HG02981 (cell line): ENCODE measurements around the gene KCNK4.

Source experiments
- ATAC-seq: cut with Tn5 transposase; IDR thresholded peaks from one replicate; pipeline ENCODE4 v1.9.1; 2021; ENCODE audit warnings: mild to moderate bottlenecking, moderate library complexity; ENCODE audit not compliant: unreplicated experiment

KCNK4 gene

GRCh38 chr11:64253043-64253442 lies 38.1 kb upstream of the KCNK4 start:
- ATAC-seq, result no peak

DNA sequence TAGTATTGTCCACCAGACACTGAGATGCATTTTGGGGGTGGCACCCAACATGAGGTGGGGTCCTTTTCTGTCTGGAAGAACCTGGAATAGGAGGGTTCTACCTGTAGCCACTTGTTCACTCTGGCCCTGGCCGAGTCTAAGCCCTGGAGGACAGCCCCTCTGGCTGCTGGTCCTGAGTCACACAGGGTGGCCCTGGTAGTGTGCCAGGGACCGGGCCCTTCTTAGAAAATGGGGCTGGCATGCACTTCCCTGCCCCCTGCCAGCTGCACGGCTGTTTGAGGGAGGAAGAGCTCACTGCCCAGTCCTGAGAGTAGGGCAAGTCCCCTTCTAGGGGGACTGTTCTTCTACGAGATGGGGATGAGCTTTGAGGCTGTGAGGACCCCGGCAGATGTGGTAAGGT lies 37.6 kb upstream of the KCNK4 start:
- no peak for ATAC-seq

DNA sequence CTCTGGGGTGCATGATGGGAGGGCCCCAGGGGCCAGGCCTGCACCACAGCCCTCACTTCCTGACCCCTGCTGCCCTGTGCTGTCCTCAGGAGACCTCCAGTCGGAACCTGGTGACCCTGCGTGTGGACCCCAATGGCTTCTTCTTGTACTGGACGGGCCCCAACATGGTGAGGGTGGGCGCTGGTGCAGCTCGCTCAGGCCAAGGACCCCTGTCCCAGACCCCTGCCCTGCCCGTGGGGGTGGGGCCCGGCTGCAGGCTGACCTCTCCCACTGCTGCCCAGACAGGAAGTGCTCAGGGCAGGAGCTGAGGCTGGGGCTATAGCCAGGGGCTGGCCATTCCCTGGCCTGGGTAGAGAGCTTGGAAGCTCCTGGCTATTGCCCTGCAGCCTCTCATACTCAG lies 36.8 kb upstream of the KCNK4 start:
- no peak for ATAC-seq

GRCh38 chr11:64255135-64256128 lies 35.7 kb upstream of the KCNK4 start:
- ATAC-seq, result no peak

DNA sequence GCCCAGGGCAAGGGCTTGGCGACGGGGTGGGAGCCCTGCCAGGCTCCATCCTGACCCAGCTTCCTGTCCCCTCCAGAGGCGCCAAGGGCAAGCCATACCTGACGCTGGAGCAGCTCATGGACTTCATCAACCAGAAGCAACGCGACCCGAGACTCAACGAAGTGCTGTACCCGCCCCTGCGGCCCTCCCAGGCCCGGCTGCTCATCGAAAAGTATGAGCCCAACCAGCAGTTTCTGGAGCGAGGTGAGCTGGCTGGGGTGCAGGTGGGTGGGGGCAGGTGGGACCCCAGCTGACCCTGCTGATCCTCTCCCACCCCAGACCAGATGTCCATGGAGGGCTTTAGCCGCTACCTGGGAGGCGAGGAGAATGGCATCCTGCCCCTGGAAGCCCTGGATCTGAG lies 34.8 kb upstream of the KCNK4 start:
- no peak for ATAC-seq

DNA sequence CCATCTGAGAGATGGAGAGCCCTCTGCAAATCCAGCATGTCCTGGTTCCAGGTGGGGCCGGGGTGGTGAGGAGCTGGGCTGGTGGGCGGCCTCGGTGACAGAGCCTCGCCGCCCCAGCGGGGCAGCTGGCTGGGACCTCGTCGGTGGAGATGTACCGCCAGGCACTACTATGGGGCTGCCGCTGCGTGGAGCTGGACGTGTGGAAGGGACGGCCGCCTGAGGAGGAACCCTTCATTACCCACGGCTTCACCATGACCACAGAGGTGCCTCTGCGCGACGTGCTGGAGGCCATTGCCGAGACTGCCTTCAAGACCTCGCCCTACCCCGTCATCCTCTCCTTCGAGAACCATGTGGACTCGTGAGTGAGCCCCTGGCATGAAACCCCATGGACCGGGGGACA lies 32.7 kb upstream of the KCNK4 start:
- no peak for ATAC-seq

GRCh38 chr11:64258946-64259532 lies 32.1 kb upstream of the KCNK4 start:
- no peak for ATAC-seq

GRCh38 chr11:64259533-64260067 lies 31.5 kb upstream of the KCNK4 start:
- ATAC-seq, result no peak

- no peak for ATAC-seq
Measured at GRCh38 chr11:64260147-64260708, 30.9 kb upstream of the KCNK4 start.

DNA sequence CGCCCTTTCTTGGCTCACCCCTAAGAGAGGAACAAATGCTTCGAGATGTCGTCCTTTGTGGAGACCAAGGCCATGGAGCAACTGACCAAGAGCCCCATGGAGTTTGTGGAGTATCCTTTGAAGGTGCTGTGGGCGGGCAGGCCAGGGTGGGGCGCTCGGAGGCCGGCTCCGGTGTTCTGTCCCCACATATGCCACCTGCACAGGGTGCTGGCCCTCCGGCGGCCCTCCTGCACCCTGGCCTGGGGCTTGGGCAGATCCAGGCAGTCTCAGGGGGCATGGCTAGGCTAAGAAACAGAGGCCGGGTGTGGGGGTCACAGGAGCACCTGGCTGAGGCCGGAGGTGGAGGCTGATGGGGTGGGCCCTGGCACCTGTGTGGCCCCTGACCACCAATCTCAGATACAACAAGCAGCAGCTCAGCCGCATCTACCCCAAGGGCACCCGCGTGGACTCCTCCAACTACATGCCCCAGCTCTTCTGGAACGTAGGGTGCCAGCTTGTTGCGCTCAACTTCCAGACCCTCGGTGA lies 29.5 kb upstream of the KCNK4 start:
- no peak for ATAC-seq

- ATAC-seq, result no peak
Measured at GRCh38 chr11:64262271-64263002, 28.7 kb upstream of the KCNK4 start.

GRCh38 chr11:64263021-64263946 lies 27.8 kb upstream of the KCNK4 start:
- no peak for ATAC-seq

- ATAC-seq, result no peak
Measured at GRCh38 chr11:64263947-64264317, 27.2 kb upstream of the KCNK4 start.

GRCh38 chr11:64264371-64264852 lies 26.7 kb upstream of the KCNK4 start:
- ATAC-seq, result no peak

GRCh38 chr11:64265176-64266160 lies 25.6 kb upstream of the KCNK4 start:
- ATAC-seq, result no peak

DNA sequence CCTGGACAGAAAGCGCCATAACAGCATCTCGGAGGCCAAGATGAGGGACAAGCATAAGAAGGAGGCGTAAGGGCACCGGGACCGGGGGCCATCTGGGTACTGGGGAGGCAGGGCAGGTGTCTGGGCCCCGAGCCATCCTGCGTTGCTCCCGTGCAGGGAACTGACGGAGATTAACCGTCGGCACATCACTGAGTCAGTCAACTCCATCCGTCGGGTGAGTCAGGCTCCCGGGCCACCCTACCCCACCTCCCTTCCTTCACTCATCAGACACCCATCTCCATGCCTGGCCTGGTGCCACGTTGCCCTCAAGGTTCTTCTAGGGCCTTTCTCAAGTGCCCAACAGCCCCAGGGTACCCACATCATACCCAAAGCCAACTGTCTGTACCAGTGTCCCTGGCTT lies 24.8 kb upstream of the KCNK4 start:
- ATAC-seq, result no peak

DNA sequence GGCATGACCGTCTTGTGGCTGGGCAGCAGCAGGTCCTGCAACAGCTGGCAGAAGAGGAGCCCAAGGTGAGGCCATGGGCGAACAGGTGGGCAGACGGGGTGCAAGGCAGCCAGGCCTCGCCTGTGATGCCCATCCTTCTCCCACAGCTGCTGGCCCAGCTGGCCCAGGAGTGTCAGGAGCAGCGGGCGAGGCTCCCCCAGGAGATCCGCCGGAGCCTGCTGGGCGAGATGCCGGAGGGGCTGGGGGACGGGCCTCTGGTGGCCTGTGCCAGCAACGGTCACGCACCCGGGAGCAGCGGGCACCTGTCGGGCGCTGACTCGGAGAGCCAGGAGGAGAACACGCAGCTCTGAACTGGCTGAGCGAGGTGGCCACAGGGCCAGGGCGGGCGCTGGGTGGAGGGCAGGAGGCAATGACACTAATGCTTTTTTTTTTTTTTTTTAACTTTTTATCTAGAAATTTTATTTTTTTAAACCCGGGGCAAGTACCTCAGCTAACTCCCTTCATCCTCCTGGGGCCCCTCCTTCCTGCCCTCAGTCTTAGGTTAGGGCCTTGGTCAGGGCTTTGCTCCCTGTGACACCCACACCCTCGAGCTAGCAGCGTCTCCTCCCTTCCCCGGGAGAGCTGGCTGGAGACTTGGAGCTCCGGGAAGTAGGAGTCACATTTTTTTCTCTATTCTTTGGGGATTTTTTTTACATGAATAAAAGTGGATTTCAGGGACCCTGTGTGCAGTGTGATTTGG lies 23.7 kb upstream of the KCNK4 start:
- ATAC-seq, result no peak
